ENCODE data around the gene QDPR.

QDPR gene

DNA sequence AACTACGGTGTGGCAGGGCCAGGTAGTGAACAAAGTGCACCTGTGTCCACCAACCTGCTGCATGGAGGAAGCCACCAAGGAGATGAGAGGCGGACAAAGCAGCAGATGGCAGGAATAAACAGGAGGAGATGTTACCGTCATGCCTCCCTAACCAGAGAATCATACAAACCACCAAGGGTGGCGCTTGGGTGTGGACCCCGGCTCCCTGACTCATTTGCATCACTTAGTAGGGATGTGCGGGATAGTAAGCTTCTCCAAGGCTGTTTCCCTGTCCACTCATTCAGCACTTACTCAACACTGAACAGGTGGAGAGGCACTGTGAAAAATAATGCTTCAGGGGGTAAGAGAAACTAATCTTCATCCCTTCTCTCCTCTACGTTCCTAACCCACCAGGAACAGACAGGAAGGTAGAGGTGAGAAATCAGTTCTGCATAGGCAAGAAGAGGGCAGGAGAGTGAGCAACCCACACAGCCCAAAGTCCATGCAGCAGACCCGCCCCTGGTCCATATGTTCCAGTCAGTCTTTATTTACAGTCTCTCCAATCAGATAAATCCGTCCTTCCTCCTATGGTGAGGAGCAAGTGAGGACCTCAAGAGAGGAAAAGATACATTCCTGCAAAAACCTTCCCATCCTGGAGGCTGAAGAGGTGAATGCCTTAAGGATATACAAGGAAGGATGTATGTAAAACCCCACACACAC is 34.0 kb downstream of the QDPR start:
- no peak overlapping the region for H3K4me3 ChIP-seq (ENCODE audit: low read depth in 1 of 2, low read length in 2 of 2)
- peaks cover 3 to 10% of the 10 kb centered on the region in 2 donors for H3K9me3 ChIP-seq (ENCODE audit: control insufficient read depth in 1 of 2, low read length in 2 of 2)
- H3K9ac ChIP-seq (ENCODE audit: low read depth in 1 of 2, low read length in 2 of 2), result no peak overlapping the region
- no peak overlapping the region for H3K27ac ChIP-seq (ENCODE audit: low read depth, low read length)
- H3K36me3 ChIP-seq (ENCODE audit: control insufficient read depth in 1 of 2, insufficient read depth in 2 of 2, low read length in 2 of 2), result peaks cover 0 to 3% of the 10 kb centered on the region in 2 donors
- H3K4me1 ChIP-seq (ENCODE audit: control insufficient read depth in 1 of 2, insufficient read depth in 2 of 2, low read length in 2 of 2), result no peaks in the 10 kb centered on the region
- H3K27me3 ChIP-seq (ENCODE audit: control insufficient read depth in 1 of 2, insufficient read depth in 2 of 2, low read length in 2 of 2), result no peaks in the 10 kb centered on the region

DNA sequence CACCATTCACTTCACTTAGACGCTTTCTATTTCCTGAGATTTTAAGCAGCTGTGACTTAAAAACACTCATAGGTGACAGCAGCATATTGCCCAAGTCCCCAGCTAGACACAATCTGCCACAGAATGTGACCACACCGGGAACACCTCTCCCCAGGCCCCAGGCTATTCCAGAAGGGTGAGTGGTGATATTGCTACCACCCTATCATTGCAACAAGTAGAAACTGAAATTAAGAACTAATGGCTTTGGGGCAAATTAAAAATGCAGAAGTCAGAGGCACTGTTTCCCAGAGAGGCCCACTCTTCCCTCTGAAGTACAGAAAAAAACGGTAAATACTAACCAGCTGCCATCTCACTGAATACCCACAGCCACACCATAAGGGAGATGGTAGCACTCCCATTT is 35.0 kb downstream of the QDPR start:
- no peaks in the 10 kb centered on the region for H3K27me3 ChIP-seq (ENCODE audit: control insufficient read depth in 1 of 2, insufficient read depth in 2 of 2, low read length in 2 of 2)
- no peaks in the 10 kb centered on the region for H3K4me1 ChIP-seq (ENCODE audit: control insufficient read depth in 1 of 2, insufficient read depth in 2 of 2, low read length in 2 of 2)
- H3K9ac ChIP-seq (ENCODE audit: low read depth in 1 of 2, low read length in 2 of 2), result no peak overlapping the region
- peaks cover 3 to 6% of the 10 kb centered on the region in 2 donors for H3K9me3 ChIP-seq (ENCODE audit: control insufficient read depth in 1 of 2, low read length in 2 of 2)
- no peaks in the 10 kb centered on the region for H3K36me3 ChIP-seq (ENCODE audit: control insufficient read depth in 1 of 2, insufficient read depth in 2 of 2, low read length in 2 of 2)
- no peak overlapping the region for H3K4me3 ChIP-seq (ENCODE audit: low read depth in 1 of 2, low read length in 2 of 2)
- no peak overlapping the region for H3K27ac ChIP-seq (ENCODE audit: low read depth, low read length)

DNA sequence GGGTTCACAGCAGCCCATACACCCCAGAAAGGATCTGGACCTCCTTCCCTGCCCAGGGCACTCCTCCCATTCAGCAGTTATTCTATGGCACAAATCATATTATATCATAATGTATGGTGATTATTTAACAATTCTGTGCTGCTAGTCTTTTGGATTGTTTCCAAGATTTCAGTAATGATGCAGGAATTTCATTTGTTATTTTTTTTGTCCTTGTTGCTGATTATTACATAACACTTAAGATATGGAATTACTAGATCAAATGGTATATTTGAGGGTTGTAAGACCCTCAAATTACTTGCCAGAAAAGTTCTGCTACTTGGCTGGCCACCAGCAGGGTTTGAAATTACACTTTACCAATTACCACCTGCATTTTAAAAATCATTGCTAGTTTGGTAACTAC is 36.4 kb downstream of the QDPR start:
- Histone ChIP-seq H3K4me3 (ENCODE audit: low read depth in 1 of 2, low read length in 2 of 2) (no peak overlapping the region), H3K36me3 (ENCODE audit: control insufficient read depth in 1 of 2, insufficient read depth in 2 of 2, low read length in 2 of 2) (no peaks in the 10 kb centered on the region), H3K27me3 (ENCODE audit: control insufficient read depth in 1 of 2, insufficient read depth in 2 of 2, low read length in 2 of 2) (no peaks in the 10 kb centered on the region), H3K9ac (ENCODE audit: low read depth in 1 of 2, low read length in 2 of 2) (no peak overlapping the region), H3K27ac (ENCODE audit: low read depth, low read length) (no peak overlapping the region), H3K9me3 (ENCODE audit: control insufficient read depth in 1 of 2, low read length in 2 of 2) (no peaks in the 10 kb centered on the region), H3K4me1 (ENCODE audit: control insufficient read depth in 1 of 2, insufficient read depth in 2 of 2, low read length in 2 of 2) (no peaks in the 10 kb centered on the region)

DNA sequence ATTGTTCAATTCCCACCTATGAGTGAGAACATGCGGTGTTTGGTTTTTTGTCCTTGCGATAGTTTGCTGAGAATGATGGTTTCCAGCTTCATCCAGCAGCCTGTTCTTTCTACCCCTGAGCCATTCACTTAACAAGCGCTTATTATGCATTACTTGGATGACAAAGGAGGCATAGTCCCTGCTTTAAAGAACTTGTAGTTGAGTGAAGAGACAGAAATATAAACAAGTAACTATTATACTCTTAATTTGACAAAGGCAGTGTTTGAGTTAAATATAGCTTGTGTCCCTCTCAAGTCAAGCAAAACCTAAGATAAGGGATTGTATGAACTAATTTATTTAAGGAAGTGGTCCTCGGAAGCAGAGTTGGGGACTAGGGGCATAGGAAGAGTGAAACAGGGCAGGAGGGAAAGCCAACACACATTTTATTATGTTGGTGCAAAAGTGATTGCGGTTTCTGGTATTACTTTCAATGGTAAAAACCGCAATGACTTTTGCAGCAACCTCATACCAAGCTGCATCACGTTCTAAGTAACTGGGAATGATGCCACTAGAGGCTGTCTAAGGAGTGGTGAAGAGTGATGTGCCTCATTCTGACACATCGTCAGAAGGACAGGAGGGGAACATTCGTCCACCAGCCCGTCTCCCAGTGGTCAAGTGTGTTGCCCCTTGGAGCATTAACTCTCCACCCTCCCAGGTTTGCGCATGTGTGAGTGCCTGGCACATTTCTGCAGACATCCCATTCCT is 41.8 kb downstream of the QDPR start:
- no peaks in the 10 kb centered on the region for H3K27me3 ChIP-seq (ENCODE audit: control insufficient read depth in 1 of 2, insufficient read depth in 2 of 2, low read length in 2 of 2)
- H3K27ac ChIP-seq (ENCODE audit: low read depth, low read length), result no peak overlapping the region
- H3K36me3 ChIP-seq (ENCODE audit: control insufficient read depth in 1 of 2, insufficient read depth in 2 of 2, low read length in 2 of 2), result no peaks in the 10 kb centered on the region
- H3K9ac ChIP-seq (ENCODE audit: low read depth in 1 of 2, low read length in 2 of 2), result no peak overlapping the region
- H3K9me3 ChIP-seq (ENCODE audit: control insufficient read depth in 1 of 2, low read length in 2 of 2), result no peaks in the 10 kb centered on the region
- H3K4me3 ChIP-seq (ENCODE audit: low read depth in 1 of 2, low read length in 2 of 2), result no peak overlapping the region
- no peaks in the 10 kb centered on the region for H3K4me1 ChIP-seq (ENCODE audit: control insufficient read depth in 1 of 2, insufficient read depth in 2 of 2, low read length in 2 of 2)

DNA sequence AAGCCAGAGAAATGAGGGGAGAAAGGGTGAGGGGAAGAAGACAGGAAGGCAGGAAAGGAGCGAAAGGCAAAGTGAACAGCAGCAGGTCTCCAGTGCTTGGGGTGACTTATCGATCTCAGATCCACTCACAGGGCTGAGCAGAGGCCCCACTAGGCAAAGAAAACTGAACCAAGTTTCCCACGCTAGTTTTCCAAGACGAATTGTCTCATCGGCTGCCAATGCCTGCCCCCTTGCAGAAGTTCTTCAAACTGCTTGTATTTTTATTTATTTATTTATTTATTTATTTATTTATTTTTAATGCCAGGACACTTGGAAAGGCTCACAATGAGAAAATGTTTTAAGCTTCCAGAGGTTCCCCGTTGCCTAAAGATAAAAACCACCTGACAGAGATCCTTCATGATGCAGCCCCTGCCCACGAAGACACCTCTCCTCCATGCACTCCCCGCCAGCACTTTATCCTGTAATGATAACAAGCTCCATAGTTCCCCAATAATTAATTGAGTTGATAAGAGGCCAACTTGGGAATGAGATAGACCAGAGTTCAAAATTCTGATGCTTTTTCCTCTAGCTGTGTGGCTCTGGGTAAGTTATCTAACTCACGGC is 43.2 kb downstream of the QDPR start:
- H3K36me3 ChIP-seq (ENCODE audit: control insufficient read depth in 1 of 2, insufficient read depth in 2 of 2, low read length in 2 of 2), result no peaks in the 10 kb centered on the region
- H3K9ac ChIP-seq (ENCODE audit: low read depth in 1 of 2, low read length in 2 of 2), result no peak overlapping the region

DNA sequence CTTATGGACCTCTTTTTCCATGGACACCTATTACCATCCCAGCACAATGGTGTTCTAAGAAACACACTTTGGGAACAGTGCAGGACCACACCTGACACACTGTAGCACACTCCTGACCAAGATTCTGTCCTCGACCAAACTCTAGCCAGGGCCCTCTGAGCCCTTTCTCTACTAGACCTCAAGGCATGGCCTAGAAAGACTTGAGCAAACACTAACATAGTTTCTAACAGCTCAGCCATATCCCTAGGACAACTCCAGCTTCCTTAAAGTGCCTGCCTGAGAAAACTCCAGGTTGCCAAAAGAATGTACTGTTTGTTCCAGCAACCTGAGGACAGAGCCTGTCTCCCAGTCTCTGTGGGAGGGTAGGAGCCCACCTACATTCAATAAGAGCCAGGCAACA is 48.3 kb downstream of the QDPR start:
- H3K27me3 ChIP-seq (ENCODE audit: control insufficient read depth in 1 of 2, insufficient read depth in 2 of 2, low read length in 2 of 2), result no peaks in the 10 kb centered on the region
- no peak overlapping the region for H3K9ac ChIP-seq (ENCODE audit: low read depth in 1 of 2, low read length in 2 of 2)
- no peaks in the 10 kb centered on the region for H3K36me3 ChIP-seq (ENCODE audit: control insufficient read depth in 1 of 2, insufficient read depth in 2 of 2, low read length in 2 of 2)
- H3K27ac ChIP-seq (ENCODE audit: low read depth, low read length), result no peak overlapping the region
- H3K9me3 ChIP-seq (ENCODE audit: control insufficient read depth in 1 of 2, low read length in 2 of 2), result peaks cover 6 to 9% of the 10 kb centered on the region in 2 donors
- H3K4me1 ChIP-seq (ENCODE audit: control insufficient read depth in 1 of 2, insufficient read depth in 2 of 2, low read length in 2 of 2), result no peaks in the 10 kb centered on the region
- H3K4me3 ChIP-seq (ENCODE audit: low read depth in 1 of 2, low read length in 2 of 2), result no peak overlapping the region

More for the DNA sequence above, 43.2 kb downstream of the QDPR start:
- Histone ChIP-seq H3K9me3 (ENCODE audit: control insufficient read depth in 1 of 2, low read length in 2 of 2) (no peaks in the 10 kb centered on the region), H3K27ac (ENCODE audit: low read depth, low read length) (no peak overlapping the region), H3K4me3 (ENCODE audit: low read depth in 1 of 2, low read length in 2 of 2) (no peak overlapping the region), H3K27me3 (ENCODE audit: control insufficient read depth in 1 of 2, insufficient read depth in 2 of 2, low read length in 2 of 2) (no peaks in the 10 kb centered on the region), H3K4me1 (ENCODE audit: control insufficient read depth in 1 of 2, insufficient read depth in 2 of 2, low read length in 2 of 2) (no peaks in the 10 kb centered on the region)

DNA sequence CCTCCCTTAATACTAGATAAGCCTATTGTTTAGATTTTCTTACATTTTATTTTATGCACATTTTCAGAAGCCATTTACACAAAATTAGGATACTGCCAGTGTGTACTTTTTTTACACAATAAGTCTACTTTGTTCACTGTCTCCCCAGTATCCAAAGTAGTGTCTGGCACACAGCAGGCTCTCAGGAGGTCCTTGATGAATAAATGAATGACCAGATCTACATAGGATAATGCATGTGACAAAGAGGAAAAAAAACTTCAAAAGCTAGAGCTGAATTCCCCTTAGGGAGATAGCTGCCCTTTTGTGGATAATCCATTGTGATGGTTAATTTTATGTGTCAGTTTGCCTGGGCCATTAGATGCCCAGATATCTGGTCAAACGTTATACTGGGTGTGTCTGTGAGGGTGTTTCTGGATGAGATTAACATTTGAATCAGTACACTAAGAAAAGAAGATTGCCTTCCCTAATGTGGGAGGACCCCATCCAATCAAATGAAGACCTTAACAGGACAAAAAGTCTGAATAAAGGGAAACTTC is 61.6 kb downstream of the QDPR start:
- no peak overlapping the region for H3K9ac ChIP-seq (ENCODE audit: low read depth in 1 of 2, low read length in 2 of 2)
- no peaks in the 10 kb centered on the region for H3K36me3 ChIP-seq (ENCODE audit: control insufficient read depth in 1 of 2, insufficient read depth in 2 of 2, low read length in 2 of 2)
- H3K4me3 ChIP-seq (ENCODE audit: low read depth in 1 of 2, low read length in 2 of 2), result no peak overlapping the region
- H3K4me1 ChIP-seq (ENCODE audit: control insufficient read depth in 1 of 2, insufficient read depth in 2 of 2, low read length in 2 of 2), result no peaks in the 10 kb centered on the region
- no peak overlapping the region for H3K27ac ChIP-seq (ENCODE audit: low read depth, low read length)
- no peaks in the 10 kb centered on the region for H3K27me3 ChIP-seq (ENCODE audit: control insufficient read depth in 1 of 2, insufficient read depth in 2 of 2, low read length in 2 of 2)
- H3K9me3 ChIP-seq (ENCODE audit: control insufficient read depth in 1 of 2, low read length in 2 of 2), result peaks cover 0 to 1% of the 10 kb centered on the region in 2 donors

DNA sequence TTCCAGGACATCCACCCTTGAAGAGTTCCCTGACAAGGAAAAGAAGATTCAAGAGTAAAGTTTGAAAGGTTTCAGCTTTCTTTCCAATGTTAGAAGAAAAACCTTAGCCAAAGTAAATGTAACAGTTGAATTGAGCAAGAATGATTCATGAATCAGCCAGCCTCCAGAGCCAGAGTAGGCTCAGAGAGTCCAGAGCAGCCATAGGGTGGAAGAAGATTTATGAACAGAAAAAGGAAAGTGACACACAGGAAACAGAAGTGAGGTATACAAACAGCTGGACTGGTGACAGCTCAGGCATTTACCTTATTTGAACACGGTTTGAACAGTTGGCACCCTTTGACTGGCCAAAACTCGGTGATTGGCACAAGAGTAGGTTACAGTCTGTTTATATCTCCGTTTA is 63.2 kb downstream of the QDPR start:
- Histone ChIP-seq H3K27me3 (ENCODE audit: control insufficient read depth in 1 of 2, insufficient read depth in 2 of 2, low read length in 2 of 2) (no peaks in the 10 kb centered on the region), H3K27ac (ENCODE audit: low read depth, low read length) (no peak overlapping the region), H3K4me3 (ENCODE audit: low read depth in 1 of 2, low read length in 2 of 2) (no peak overlapping the region)

DNA sequence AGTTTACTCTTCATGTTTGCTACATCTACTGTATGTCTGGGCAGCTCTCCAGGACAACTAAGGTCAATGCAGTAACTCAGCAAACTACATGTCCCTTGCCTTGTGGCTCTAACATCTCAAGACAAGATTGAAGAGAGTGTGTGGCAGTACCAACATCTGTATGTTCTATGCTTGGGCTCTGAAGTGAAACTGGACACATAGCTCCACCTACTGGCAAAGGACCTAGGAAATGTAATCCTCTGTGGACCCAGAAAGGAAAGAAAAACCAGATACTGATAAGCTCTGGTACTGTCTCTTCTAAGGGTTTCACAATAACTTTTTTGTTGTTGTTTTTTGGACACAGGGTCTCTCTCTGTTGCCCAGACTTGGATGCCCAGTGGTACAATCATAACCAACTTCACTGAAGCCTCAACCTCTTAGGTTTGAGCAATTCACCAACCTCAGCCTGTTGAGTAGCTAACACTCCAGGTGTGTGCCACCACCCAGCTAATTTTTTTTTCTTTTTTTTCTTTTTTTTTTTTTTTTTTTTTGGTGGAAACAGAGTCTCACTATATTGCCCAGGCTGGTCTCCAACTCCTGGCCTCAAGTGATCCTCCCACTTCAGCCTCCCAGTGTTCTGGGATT is 64.1 kb downstream of the QDPR start:
- H3K4me1 ChIP-seq (ENCODE audit: control insufficient read depth in 1 of 2, insufficient read depth in 2 of 2, low read length in 2 of 2), result no peaks in the 10 kb centered on the region
- no peak overlapping the region for H3K4me3 ChIP-seq (ENCODE audit: low read depth in 1 of 2, low read length in 2 of 2)
- no peaks in the 10 kb centered on the region for H3K9me3 ChIP-seq (ENCODE audit: control insufficient read depth in 1 of 2, low read length in 2 of 2)
- H3K27ac ChIP-seq (ENCODE audit: low read depth, low read length), result no peak overlapping the region
- no peaks in the 10 kb centered on the region for H3K27me3 ChIP-seq (ENCODE audit: control insufficient read depth in 1 of 2, insufficient read depth in 2 of 2, low read length in 2 of 2)
- H3K36me3 ChIP-seq (ENCODE audit: control insufficient read depth in 1 of 2, insufficient read depth in 2 of 2, low read length in 2 of 2), result no peaks in the 10 kb centered on the region
- H3K9ac ChIP-seq (ENCODE audit: low read depth in 1 of 2, low read length in 2 of 2), result no peak overlapping the region

More for the DNA sequence above, 63.2 kb downstream of the QDPR start:
- Histone ChIP-seq H3K9me3 (ENCODE audit: control insufficient read depth in 1 of 2, low read length in 2 of 2) (no peaks in the 10 kb centered on the region), H3K9ac (ENCODE audit: low read depth in 1 of 2, low read length in 2 of 2) (no peak overlapping the region), H3K36me3 (ENCODE audit: control insufficient read depth in 1 of 2, insufficient read depth in 2 of 2, low read length in 2 of 2) (no peaks in the 10 kb centered on the region), H3K4me1 (ENCODE audit: control insufficient read depth in 1 of 2, insufficient read depth in 2 of 2, low read length in 2 of 2) (no peaks in the 10 kb centered on the region)

DNA sequence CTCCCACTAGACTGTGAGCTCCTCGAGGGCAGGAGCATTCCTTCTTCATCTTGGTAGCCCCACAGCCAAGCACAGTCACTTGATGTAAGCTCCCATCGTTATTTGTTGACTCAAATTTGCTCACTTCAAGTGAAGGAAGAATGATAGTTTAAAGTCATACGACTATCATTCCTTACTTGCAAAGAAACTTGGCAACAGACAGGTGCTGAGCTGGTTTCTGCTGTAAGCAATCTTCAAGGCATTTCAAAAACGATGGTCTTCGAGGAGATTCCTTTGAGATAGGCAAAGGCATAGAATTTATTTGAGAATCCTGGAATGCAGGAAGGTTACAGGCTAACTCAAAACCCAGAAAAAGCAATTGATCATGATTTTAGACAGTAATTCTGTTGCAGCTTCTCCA is 64.8 kb downstream of the QDPR start:
- Histone ChIP-seq H3K9me3 (ENCODE audit: control insufficient read depth in 1 of 2, low read length in 2 of 2) (no peaks in the 10 kb centered on the region), H3K9ac (ENCODE audit: low read depth in 1 of 2, low read length in 2 of 2) (no peak overlapping the region), H3K4me1 (ENCODE audit: control insufficient read depth in 1 of 2, insufficient read depth in 2 of 2, low read length in 2 of 2) (no peaks in the 10 kb centered on the region), H3K27ac (ENCODE audit: low read depth, low read length) (no peak overlapping the region), H3K27me3 (ENCODE audit: control insufficient read depth in 1 of 2, insufficient read depth in 2 of 2, low read length in 2 of 2) (no peaks in the 10 kb centered on the region), H3K4me3 (ENCODE audit: low read depth in 1 of 2, low read length in 2 of 2) (no peak overlapping the region), H3K36me3 (ENCODE audit: control insufficient read depth in 1 of 2, insufficient read depth in 2 of 2, low read length in 2 of 2) (no peaks in the 10 kb centered on the region)
